Femur (tissue), 1 donor: ENCODE measurements around the gene CHST3.

ENCODE experiments used
- DNase-seq: peaks from one replicate; pipeline ENCODE4 v3.0.0-alpha.2; 2017

The CHST3 gene

GRCh38 chr10:72059843-72060822 lies 95.9 kb downstream of the CHST3 start:
- DNase-seq: no peak

GRCh38 chr10:72061491-72061890 lies 97.3 kb downstream of the CHST3 start:
- no peak for DNase-seq

GRCh38 chr10:72061930-72062329 lies 97.7 kb downstream of the CHST3 start:
- DNase-seq: no peak

- no peak for DNase-seq
These were observed 98.2 kb downstream of the CHST3 start for GRCh38 chr10:72062382-72062781.
